GM21576 (cell line): Measurements from ENCODE around the gene KCNS1.
"Not testable (repeated sequence)": the region's sequence is repeated elsewhere in the genome, so short reads cannot be mapped to it uniquely, and the experiment has no call there.

ENCODE experiments used
- ATAC-seq: cut with Tn5 transposase; IDR thresholded peaks from one replicate; pipeline ENCODE4 v1.9.1; 2021; ENCODE audit warnings: mild to moderate bottlenecking, moderate library complexity; ENCODE audit not compliant: unreplicated experiment

Gene KCNS1

GRCh38 chr20:45080867-45081624 is 19.9 kb downstream of the KCNS1 start:
- no peak for ATAC-seq

GRCh38 chr20:45077559-45077958 is 23.4 kb downstream of the KCNS1 start:
- no peak for ATAC-seq

- ATAC-seq = no peak
Observed at GRCh38 chr20:45073221-45073620, 27.7 kb downstream of the KCNS1 start.

GRCh38 chr20:45072066-45072465 is 28.9 kb downstream of the KCNS1 start:
- no peak for ATAC-seq

- ATAC-seq = no peak
Observed at GRCh38 chr20:45070932-45071632, 29.8 kb downstream of the KCNS1 start.

- no peak for ATAC-seq
Observed at GRCh38 chr20:45069261-45069660, 31.7 kb downstream of the KCNS1 start.

- ATAC-seq = no peak
Observed at GRCh38 chr20:45067558-45067957, 33.4 kb downstream of the KCNS1 start.

- ATAC-seq = no peak
Observed at GRCh38 chr20:45067087-45067486, 33.8 kb downstream of the KCNS1 start.

GRCh38 chr20:45066372-45066771 is 34.6 kb downstream of the KCNS1 start:
- ATAC-seq = no peak

GRCh38 chr20:45064812-45065211 is 36.1 kb downstream of the KCNS1 start:
- ATAC-seq = no peak

GRCh38 chr20:45063107-45063506 is 37.8 kb downstream of the KCNS1 start:
- ATAC-seq = not testable (repeated sequence)

GRCh38 chr20:45061244-45061643 is 39.7 kb downstream of the KCNS1 start:
- ATAC-seq = no peak

GRCh38 chr20:45060294-45060693 is 40.6 kb downstream of the KCNS1 start:
- ATAC-seq = no peak

GRCh38 chr20:45059022-45059728 is 41.8 kb downstream of the KCNS1 start:
- ATAC-seq = no peak

GRCh38 chr20:45058168-45058850 is 42.6 kb downstream of the KCNS1 start:
- no peak for ATAC-seq

GRCh38 chr20:45056473-45057173 is 44.3 kb downstream of the KCNS1 start:
- ATAC-seq = no peak

GRCh38 chr20:45055056-45055455 is 45.9 kb downstream of the KCNS1 start:
- no peak for ATAC-seq

GRCh38 chr20:45053430-45054351 is 47.2 kb downstream of the KCNS1 start:
- ATAC-seq = no peak

- ATAC-seq = no peak
Observed at GRCh38 chr20:45052698-45053429, 48.1 kb downstream of the KCNS1 start.
